Measurements from ENCODE around the gene HECTD4.

The HECTD4 gene

DNA sequence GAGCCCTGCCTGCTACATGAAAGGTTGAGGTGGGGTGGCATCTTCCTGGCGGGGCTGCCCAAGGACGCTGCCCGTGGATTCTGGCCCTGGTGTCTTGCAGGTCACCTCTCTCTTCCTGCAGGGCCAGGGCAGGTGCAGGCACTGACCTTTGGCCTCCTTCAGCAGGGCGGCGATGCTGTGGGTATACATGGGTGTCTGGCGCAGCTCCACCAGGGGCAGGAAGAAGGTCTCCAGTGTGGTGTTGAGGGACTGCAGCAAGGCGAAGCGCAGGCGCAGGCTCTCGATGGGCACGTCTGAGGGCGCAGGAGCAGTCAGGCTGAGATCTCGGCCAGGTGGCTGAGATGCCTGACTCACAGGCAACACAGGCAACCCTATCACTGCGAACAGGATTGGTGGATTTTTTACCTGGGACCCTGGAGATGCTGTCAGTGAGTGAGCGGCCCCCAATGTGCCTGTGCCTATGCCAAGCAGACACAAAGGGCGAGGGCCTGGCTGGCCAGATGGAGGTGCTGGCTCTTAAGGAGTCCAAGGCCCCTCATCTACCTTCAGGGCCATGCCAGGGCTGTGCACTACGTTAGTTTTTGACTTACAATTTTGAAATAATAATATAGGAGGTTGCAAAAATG, 211.1 kb downstream of the HECTD4 start:
- no peaks in the 10 kb centered on the region for H3K9me2 ChIP-seq (replicated peaks; ENCODE audit: control insufficient read depth, low read length)
- no peaks in the 10 kb centered on the region for H4K20me1 ChIP-seq (ENCODE audit: control insufficient read depth, insufficient read depth, low read depth, low read length)
- H3F3A ChIP-seq (ENCODE audit: control insufficient read depth, insufficient read depth), result no peaks in the 10 kb centered on the region
- H3K4me3 ChIP-seq (ENCODE audit: low read length), result no peak overlapping the region
- H3K79me2 ChIP-seq (ENCODE audit: control insufficient read depth, low read length), result no peaks in the 10 kb centered on the region
- H3K36me3 ChIP-seq (ENCODE audit: control insufficient read depth, low read length), result peaks cover 18% of the 10 kb centered on the region
- TF ChIP-seq, protein P1, sequence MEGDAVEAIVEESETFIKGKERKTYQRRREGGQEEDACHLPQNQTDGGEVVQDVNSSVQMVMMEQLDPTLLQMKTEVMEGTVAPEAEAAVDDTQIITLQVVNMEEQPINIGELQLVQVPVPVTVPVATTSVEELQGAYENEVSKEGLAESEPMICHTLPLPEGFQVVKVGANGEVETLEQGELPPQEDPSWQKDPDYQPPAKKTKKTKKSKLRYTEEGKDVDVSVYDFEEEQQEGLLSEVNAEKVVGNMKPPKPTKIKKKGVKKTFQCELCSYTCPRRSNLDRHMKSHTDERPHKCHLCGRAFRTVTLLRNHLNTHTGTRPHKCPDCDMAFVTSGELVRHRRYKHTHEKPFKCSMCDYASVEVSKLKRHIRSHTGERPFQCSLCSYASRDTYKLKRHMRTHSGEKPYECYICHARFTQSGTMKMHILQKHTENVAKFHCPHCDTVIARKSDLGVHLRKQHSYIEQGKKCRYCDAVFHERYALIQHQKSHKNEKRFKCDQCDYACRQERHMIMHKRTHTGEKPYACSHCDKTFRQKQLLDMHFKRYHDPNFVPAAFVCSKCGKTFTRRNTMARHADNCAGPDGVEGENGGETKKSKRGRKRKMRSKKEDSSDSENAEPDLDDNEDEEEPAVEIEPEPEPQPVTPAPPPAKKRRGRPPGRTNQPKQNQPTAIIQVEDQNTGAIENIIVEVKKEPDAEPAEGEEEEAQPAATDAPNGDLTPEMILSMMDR (IDR thresholded peaks at IDR 0.05; ENCODE audit: low read depth, low read length, poor library complexity, severe bottlenecking), result no peak
- no peak for TF ChIP-seq EZH2phosphoT487 (IDR thresholded peaks at IDR 0.05; ENCODE audit: borderline replicate concordance, low read length)
- no peak overlapping the region for H3K27ac ChIP-seq (ENCODE audit: low read depth, low read length)
- no peaks in the 10 kb centered on the region for H3K9me3 ChIP-seq (ENCODE audit: control insufficient read depth, insufficient read depth, low read length)
- H3K4me2 ChIP-seq (ENCODE audit: low read length), result no peak overlapping the region
- no peaks in the 10 kb centered on the region for H3K27me3 ChIP-seq (ENCODE audit: control insufficient read depth, low read length)
- no peaks in the 10 kb centered on the region for H3K4me1 ChIP-seq (ENCODE audit: control insufficient read depth, low read length)

DNA sequence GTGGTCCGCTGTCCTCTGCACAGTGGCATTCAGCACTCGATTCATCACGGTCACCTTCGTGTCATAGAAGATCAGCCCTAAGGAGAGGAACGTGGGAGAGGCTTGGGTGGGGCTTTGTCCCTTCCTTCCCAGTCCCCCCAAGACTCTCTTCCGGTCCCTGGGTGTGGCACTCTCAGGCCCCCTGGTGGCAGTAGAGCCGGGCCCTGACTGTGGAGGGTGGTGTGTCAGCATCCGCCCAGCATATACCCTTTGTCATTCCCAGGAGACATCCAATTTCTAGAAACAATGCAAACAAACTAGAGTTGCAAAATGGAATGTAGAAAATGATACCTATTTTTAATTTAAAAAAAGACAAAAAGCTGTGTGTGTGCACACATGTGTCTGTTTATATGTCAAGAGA, 211.9 kb downstream of the HECTD4 start:
- TF ChIP-seq, protein P1 (IDR thresholded peaks at IDR 0.05; ENCODE audit: low read depth, low read length, poor library complexity, severe bottlenecking), result peak; percentile 79
- no peak for TF ChIP-seq EZH2phosphoT487 (IDR thresholded peaks at IDR 0.05; ENCODE audit: borderline replicate concordance, low read length)
- Histone ChIP-seq H3K36me3 (ENCODE audit: control insufficient read depth, low read length) (peaks cover 11% of the 10 kb centered on the region), H3K9me3 (ENCODE audit: control insufficient read depth, insufficient read depth, low read length) (no peaks in the 10 kb centered on the region), H3K27me3 (ENCODE audit: control insufficient read depth, low read length) (no peaks in the 10 kb centered on the region), H3K4me3 (ENCODE audit: low read length) (no peak overlapping the region), H3K4me1 (ENCODE audit: control insufficient read depth, low read length) (no peaks in the 10 kb centered on the region), H3K9me2 (replicated peaks; ENCODE audit: control insufficient read depth, low read length) (no peaks in the 10 kb centered on the region), H4K20me1 (ENCODE audit: control insufficient read depth, insufficient read depth, low read depth, low read length) (no peaks in the 10 kb centered on the region), H3K79me2 (ENCODE audit: control insufficient read depth, low read length) (no peaks in the 10 kb centered on the region), H3K27ac (ENCODE audit: low read depth, low read length) (no peak overlapping the region), H3F3A (ENCODE audit: control insufficient read depth, insufficient read depth) (no peaks in the 10 kb centered on the region), H3K4me2 (ENCODE audit: low read length) (no peak overlapping the region)

DNA sequence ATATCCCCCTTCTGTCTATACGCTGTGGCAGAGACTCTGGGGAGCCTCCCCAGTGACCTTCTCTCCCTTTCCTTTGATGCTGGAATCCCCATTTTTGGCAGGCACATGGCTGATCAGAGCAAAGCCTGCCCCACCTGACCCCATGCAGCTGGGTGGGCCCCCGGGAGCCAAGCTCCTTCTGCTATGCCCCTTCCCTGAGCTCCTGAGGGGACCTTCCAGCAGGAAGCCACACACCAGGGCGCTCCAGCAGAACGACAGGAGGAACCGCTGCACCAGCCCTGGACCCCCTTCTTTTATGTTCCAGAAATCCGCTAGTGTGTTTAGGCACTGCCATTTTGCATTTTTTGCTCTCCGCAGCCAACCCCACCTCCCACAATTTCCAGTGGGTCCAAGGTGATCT, 212.3 kb downstream of the HECTD4 start:
- Histone ChIP-seq H3K4me2 (ENCODE audit: low read length) (no peak overlapping the region), H3K27ac (ENCODE audit: low read depth, low read length) (no peak overlapping the region)

More for the DNA sequence above, 212.3 kb downstream of the HECTD4 start:
- H3K4me1 ChIP-seq (ENCODE audit: control insufficient read depth, low read length), result no peaks in the 10 kb centered on the region
- no peak overlapping the region for H3K4me3 ChIP-seq (ENCODE audit: low read length)
- no peaks in the 10 kb centered on the region for H3F3A ChIP-seq (ENCODE audit: control insufficient read depth, insufficient read depth)
- H3K9me3 ChIP-seq (ENCODE audit: control insufficient read depth, insufficient read depth, low read length), result no peaks in the 10 kb centered on the region
- H3K36me3 ChIP-seq (ENCODE audit: control insufficient read depth, low read length), result peaks cover 7% of the 10 kb centered on the region
- H3K79me2 ChIP-seq (ENCODE audit: control insufficient read depth, low read length), result no peaks in the 10 kb centered on the region
- H4K20me1 ChIP-seq (ENCODE audit: control insufficient read depth, insufficient read depth, low read depth, low read length), result no peaks in the 10 kb centered on the region
- H3K9me2 ChIP-seq (replicated peaks; ENCODE audit: control insufficient read depth, low read length), result no peaks in the 10 kb centered on the region
- H3K27me3 ChIP-seq (ENCODE audit: control insufficient read depth, low read length), result no peaks in the 10 kb centered on the region
- TF ChIP-seq, protein P1 (IDR thresholded peaks at IDR 0.05; ENCODE audit: low read depth, low read length, poor library complexity, severe bottlenecking), result no peak
- TF ChIP-seq EZH2phosphoT487 (IDR thresholded peaks at IDR 0.05; ENCODE audit: borderline replicate concordance, low read length), result no peak
